DMS153 treated with DMSO at 0.1 percent for 48 hours (cell line): ENCODE measurements around the gene SDK2.

ENCODE experiments used
- DNase-seq: peaks from one replicate; lab custom pipeline; 2025; ENCODE audit not compliant: unreplicated experiment; lab: John Stamatoyannopoulos, UW

The SDK2 gene

DNA sequence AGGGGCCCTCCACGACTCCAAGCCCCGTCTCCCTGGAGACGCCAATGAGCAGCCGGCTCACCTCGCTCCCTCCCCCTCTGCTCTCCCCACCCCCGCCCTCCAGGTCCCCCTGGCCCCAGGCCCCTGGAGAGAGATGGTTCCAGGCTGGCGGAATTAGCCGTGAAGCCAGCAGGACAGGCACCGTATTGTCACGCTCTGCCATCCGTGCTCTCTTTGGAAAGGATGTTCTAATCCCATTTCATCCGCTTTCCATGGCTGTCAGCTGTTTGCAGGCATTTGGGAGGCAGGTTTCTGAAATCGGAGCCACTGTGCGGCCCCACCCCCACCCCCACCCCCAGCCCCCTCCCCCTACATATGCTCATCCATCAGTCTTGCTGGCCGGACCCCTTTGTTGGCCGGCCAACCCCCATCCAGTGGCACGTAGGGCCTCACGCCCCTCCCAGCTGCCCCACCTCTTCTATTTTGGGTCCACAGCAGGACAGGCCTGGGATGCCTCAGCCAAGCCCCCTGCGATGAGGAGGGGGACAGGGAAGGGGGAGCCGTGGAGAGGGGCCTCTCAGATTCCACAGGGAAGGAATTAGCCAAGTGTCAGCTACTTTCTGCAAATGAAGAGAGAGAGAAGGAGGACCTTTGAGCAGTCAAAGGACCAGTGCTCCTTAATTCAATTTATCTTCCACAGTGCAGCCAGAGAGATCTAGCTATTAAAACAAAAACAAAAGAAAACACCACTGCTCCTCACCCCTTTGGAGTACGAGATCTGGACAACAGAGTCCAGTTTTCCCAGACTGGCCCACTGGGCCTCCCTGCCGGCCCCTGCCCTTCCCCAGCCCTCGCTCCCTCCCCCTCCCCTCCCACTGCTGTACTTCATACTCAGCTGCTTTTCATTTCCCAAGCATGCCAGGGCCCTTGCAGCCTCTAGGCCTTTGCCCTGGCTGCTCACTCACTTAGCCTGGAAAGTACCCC lies 30.7 kb downstream of the SDK2 start:
- DNase-seq = no peak

DNA sequence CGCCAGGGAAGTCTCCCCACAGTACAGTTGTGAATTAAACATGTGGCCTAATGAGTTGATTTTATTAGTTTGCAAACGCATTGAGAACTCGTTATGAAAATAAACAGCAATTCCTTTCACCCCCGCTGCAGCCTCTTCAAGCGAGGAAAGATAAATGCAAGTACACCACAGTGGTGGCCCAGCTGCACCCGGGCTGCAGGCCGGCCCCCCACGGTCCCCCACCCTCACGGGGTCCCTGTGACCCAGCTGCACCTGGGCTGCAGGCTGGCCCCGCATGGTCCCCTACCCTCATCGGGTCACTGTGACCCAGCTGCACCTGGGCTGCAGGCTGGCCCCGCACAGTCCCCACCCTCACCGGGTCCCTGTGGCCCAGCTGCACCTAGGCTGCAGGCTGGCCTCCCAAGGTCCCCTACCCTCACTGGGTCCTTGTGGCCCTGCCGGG lies 32.2 kb downstream of the SDK2 start:
- no peak for DNase-seq

DNA sequence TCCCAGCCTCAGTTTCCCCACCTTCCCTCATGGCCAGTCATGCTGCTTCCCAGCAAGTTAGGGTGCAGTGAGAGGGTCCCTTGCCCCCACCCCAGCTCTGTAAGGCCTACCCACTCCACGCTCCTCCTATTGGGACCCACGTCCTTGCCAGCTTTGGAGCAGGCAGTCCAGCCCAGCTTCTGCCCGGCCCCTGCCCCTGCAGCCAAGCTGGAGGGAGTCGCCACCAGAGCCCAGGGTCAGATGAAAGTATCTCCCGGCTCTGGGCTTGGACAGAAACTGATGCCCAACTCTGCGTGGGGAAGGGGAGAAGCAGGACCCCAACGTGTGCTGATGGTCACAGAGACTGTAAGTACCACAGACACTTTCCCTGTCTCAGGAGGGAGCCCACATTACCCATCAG lies 32.6 kb downstream of the SDK2 start:
- no peak for DNase-seq

DNA sequence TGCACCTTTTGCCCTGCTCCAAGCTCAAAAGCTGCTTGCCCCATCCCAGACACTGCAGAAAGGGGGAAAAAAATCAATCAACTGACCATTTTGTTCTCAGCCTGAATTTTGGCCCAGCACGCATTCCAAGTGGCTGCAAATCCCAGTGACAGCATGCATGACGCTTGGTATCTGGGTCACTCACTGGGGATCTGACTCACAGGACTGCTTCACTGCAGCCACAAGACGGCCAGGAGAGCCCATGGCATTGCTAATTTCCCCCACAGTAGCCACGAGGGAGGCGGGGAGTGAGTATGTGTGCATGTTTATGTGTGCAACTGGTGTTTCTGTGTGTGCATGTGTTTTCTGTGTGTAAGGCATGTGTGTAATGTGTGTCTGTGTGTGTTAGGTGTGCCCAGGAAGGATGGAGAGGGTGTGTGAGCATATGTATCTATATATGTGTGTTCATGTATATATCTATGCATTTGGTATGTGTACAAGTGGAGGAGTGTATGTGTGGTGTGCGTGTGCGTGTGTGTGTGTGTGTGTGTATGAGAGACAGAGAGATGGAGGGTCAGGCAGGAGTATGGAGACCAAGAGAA lies 33.8 kb downstream of the SDK2 start:
- DNase-seq = no peak

DNA sequence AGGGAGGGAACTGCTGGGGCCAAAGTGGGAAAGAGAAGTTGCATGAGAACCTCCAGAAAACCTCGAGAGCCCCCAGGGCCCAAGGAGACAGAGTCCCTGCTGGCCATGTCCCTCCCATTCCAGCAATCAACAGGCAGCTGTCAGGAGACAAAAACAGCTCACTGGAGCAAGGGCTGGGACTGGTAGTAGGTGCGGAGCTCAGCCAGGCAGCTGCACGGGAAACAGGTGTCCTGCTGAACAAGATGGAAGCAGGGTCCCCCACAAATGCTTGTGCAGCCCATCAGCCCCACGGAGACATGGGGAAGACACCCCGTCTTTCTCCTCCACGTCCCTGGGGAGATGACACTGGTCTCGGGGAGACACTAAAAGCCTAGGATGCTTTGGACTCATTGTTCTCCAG lies 34.5 kb downstream of the SDK2 start:
- DNase-seq = no peak

DNA sequence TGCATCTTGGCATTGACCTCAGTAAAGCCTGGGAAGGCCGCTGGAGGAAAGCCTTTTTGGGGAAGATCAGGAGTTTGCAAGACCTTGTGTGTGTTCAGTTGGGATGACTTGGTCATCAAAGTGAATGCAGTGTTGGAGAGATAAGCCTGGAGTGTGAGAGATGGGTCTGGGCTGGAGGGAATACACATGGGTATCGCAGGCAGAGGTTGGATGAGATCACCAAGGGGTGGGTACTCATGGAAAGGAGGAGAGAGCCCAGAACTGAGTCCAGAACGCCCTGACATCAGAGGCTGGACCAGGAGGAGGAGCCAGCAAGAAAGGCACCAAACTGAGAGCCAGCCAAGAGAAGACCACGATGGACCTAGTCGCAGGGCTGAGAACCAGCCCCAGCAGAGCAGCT lies 35.2 kb downstream of the SDK2 start:
- DNase-seq = no peak

DNA sequence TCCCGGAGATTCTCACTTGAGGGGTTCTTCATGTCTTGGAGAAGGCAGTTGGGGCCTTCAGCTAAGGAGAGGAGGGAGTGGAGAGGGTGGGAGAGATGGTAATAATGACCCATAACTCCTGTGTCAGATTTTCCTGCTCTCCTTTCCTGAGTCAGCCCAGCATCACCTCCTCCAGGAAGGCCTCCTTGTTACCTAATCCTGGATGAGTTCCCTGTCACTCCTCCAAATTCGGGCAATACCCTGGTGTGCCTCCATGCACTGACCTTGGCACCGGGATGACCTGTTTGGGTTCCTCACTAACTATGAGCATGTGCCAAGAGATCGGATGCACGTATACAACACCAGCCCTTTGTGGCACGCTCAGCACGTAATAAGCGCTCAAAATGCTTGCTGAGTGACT lies 38.8 kb downstream of the SDK2 start:
- no peak for DNase-seq

DNA sequence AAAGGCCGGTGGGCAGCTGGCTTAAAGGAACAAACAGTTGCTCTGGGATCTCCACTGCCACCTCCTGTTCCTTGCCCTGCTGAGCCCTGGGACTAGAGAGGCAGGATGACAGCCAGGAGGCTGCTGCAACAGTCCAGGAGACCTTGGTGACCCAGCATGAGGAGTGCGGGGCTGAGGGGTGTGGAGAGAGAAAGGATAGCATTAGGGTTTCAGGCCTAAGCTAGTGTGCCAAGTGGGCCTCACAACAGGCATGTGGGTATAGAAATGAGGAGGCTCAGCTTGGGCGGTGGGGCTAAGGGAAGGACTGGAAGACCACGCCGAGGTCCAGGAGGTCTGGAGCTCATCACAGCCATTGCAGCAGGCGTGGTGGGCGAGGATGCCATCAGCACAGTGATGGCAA lies 39.8 kb downstream of the SDK2 start:
- DNase-seq = no peak

DNA sequence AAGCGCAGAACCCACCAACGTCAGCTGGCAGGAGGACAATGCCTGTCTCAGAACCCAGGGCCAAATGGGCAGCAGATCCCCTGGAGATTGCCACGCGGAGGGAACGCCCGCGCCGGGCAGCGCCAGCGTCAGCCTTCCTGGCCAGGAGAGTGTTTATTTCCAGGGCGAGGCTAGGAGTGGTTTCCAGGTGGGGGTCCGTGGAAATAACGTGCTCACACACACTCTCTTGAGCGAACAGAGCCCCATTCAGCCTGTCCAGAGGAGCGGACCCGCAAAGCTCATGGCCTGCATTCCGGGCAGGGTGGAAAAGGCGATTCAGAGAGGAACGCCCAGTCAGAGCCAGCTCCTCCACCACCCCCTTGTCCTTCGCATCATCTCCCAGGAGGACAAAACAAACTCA lies 40.3 kb downstream of the SDK2 start:
- DNase-seq = no peak

DNA sequence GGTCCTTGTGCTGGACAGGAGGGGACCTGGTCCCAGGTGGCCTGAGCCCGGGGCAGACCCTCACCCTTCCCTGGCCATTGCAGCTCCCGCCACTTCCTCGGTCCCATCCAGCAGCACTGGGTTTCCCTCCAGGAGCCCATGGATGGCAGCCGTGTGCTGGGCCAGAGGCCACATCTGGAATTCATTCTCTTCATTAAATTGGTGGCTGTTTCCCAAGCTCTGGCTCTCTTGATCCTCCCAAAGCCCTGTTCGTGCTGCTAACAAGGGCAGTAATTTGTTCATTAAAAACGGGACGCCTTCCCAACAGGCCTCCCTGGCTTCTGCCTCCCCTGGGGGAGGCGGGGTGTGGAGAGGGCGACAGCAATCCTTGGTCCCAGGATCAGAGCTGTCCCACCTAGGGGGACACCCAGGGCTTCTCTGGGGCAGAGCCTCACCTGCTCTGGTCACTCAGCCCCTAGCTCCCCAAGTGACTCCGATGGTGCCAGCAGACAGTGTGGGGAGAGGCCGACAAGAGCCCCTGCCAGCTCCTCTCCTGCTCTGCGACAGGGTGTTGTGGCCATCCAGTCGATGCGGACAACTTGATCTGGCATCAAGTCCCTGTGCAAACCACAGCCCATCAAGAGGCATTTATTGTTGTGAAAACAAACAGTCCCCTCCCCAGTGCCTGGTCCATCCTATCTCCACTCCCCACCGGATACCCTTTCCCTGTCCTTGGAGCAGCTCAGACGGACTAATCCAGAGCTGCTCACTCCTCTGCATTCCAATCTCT lies 44.0 kb downstream of the SDK2 start:
- no peak for DNase-seq

DNA sequence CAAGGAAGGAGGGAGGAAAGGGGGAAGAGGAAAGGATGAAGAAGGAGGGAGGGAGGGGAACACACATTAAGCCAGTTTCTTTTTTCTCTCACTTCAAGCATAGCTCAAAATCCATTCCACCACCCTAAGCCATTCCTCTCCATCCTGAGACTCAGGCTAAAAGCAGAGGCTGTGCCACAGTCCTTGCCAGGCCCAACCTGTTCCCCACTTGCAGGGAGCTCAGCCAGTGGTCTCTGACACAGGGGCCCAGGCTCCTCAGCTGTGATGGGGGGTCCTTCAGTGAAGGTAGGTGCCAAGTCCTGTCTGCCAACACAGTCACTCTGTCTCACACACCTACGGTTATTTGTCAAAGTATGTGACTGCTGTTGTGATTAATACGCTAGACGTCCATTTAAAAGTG lies 44.6 kb downstream of the SDK2 start:
- no peak for DNase-seq

DNA sequence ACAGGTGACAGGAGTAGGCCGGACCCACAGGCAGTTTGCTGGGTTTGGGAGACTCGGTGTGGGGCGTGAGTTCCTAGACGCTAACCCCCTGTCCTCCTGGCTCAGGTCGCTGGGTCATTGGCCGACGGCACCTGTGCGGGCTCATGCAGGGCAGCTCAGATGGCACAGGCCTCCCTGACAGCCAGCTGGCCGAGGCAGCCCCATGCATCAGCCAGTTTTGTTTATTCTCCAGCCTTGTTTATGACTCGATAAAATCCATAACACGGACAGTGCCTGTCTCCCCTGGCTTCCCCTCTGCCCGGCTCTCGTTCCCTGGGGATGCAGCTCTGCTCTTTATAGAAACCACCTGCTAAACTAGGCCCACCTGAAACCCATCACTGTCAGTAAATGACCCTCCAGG lies 46.0 kb downstream of the SDK2 start:
- DNase-seq = no peak

DNA sequence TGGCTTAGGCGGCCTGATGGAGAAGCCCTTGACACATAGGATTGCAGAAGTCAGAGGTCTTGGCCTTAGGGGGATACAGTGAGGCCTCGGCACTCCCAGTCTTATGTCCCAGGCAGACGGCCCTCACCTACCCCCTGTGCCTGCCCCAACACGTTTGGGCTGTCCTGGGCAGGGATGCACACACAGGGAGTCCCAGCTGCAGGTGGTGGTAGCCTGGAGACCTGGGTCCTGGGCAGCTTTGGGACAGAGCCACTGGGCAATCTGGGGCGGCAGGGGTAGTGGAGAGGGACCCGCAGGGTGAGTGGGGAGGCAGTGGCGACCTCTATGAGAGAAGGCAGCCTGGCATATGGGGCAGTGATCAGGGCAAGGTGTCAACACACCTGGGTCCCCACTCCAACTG lies 48.3 kb downstream of the SDK2 start:
- DNase-seq = no peak

DNA sequence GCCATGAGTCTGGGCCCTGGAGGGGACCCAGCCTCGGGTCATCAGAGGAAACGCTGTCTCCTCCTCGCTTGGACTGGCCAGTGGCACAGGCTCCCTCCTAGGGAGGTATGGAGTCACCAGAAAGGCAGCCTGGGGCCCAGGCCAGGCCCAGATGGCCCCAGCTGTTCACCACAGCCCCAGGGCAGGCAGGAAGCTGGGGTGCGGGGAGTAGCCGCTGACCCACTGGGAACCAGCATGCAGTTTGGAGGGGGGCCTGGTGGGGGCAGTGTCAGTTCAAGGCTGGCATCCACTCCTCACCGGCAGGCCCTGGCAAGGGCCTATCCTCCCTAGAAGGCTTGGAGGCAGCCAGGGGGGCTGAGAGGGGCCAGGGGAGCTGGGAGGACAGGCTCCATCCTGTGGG lies 48.8 kb downstream of the SDK2 start:
- DNase-seq = no peak

DNA sequence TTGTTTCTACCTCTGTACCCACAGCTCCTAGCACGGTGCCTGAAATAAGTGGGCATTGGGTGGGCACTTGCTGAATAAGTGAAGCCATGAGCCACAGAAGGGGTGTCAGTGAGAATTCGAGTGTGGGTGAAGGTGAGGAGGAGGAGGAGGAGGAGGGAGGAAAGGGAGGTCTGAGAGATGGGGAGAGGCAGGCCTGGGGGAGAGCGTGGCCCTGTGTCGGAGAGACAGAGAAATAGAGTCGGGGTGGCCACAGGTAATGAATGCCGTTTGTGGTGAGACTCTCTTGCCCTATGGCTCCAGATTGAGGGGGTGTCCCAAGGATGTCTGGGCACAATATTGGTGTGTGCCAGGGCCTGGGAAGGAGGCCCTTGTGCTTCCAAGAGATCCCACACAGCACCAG lies 49.2 kb downstream of the SDK2 start:
- DNase-seq = no peak

DNA sequence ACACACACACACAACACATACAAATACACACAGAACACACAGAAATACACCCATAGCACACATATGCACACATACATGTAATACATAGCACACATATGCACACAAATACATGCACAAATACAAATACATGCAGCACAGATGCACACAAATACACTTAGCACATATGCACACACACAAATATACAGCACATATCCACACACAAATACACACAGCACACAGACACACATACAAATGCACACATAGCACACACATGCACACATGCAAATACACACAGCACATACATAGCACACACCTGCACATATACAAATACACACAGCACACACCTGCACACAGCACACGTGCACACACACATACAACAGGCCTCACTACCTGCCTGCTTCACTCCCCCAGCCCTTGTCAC lies 49.6 kb downstream of the SDK2 start:
- no peak for DNase-seq

DNA sequence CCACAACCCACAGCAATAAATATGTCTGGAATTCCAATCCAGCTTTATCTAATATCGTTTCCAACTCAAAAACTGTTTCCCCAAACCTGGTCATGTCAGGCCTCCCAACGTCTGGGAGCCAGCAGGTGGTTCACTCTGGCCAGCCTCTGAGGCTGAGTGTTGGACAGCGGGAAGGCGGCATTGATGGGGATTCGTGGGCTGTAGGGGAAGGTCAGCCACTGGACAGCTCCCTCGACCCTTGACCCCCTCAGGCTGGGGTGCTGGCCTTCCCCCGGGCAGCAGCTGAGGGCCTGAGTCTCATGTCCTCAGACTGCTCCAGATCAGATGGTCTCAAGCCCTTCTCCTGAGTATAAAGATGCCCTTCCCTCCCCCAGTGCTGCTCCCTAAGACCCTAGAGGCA lies 50.2 kb downstream of the SDK2 start:
- DNase-seq = no peak

DNA sequence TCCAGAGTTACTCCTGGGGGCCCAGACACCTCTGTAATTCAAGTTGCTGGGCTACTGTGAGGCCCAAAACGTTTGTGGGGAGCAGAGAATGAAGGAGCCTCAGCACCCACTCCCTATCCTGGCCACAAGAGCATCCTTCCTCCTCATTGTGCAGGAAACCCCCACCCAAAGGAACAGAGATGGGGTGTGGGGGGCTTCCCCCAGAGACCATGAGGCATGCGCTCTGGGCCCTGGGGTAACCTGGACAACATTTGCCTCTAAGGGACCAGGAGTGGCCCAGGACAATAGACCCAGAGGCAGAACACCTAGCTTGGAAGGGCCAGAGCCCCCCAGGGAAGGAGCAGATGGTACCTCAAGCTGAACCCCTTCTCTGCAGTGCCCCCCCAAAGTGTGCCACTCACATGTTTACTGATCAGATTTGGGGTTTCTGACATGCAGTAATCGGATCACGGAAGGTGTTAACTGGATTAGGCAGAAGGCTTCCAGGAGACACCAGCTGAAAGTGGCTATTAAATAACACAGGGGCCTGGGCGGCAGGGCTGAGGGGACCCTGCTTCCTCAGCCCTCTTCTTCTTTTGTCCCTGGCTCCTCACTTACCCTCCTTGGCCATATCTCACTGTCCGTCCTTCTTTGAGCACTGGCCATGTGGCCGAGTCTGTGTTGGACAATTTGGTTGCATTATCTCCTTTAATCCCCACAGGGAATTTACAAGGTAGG lies 50.8 kb downstream of the SDK2 start:
- DNase-seq = no peak

DNA sequence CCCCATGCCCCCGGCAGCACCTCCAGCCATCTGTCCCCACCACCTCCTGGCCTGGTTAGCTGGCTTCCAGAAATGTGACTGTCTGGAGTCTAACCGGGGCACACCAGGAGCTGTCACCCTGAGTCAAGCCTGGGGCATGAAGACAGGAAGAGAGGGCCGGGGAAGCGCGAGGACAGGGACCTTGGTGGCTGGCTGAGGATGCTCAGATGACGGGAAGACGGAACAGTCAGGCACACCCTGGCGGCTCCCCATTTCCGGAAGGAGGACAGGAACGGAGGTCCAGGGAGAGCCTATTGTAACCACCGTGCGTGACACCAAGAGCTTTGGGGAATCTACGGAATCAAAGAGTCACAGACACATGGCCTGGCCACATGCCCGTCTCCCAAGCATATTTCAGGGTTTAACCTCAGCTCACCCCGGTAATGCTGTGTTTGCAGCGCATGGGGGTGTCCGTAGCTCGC lies 51.7 kb downstream of the SDK2 start:
- DNase-seq = no peak

DNA sequence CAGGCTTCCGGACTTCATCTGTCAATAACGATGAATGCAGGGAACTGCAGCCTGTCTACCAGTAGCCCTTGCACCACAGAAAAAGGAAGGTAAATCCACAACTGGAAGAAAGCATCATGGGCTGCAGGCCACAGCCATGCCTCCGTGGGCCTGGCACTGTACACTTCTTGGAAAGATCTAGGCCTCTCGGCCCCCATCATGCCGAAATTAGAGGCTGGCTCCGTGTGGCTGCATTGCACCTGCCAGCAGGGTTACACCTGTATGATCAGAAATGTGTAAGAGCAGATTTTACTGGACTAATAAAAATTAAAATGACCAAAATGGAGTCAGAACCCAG lies 52.2 kb downstream of the SDK2 start:
- no peak for DNase-seq
